A673 (cell line): ENCODE results near the gene STX4. TPM values are rescaled to one million over a fixed set of nuclear protein-coding genes. Genes with fewer than 3 reads are reported as not detected.

Experiments used
- Bru-seq: library from RNA; stranded (reverse); fragments of 400-500 nt; gene quantifications from one replicate; lab custom pipeline; 2021; lab: Mats Ljungman, UMichigan
- BruChase-seq, 2 experiments: library from RNA; stranded (reverse); fragments of 400-500 nt; gene quantifications; one replicate each; lab custom pipeline; 2021; lab: Mats Ljungman, UMichigan
- BruUV-seq: library from RNA; stranded (reverse); fragments of 400-500 nt; replicated peaks from 2 replicates; lab custom pipeline; 2021; lab: Mats Ljungman, UMichigan
- CTCF ChIA-PET: fragments of 300-600 bp; sonication (Branson Sonifier 250); formaldehyde crosslinking; loops from one replicate; lab custom pipeline; 2022; ENCODE audit warnings: antibody characterized with exemption; lab: Charles Lee
- POLR2A ChIA-PET: fragments of 300-600 bp; sonication (Branson Sonifier 250); formaldehyde crosslinking; loops from one replicate; lab custom pipeline; 2022; ENCODE audit warnings: antibody characterized with exemption; ENCODE audit not compliant: low non-redundant PET; lab: Charles Lee
- DNase-seq: peaks from one replicate; pipeline ENCODE4 v3.0.0-alpha.2; 2015; ENCODE audit warnings: low spot score
- H3K27ac ChIP-seq: fragments of 200-600 bp; sonication (generic); 2 replicates; pipeline ENCODE4 v1.5.1; 2016; ENCODE audit warnings: mixed run types, low read depth, mild to moderate bottlenecking, mixed read lengths, antibody characterized with exemption, low read length; ENCODE audit not compliant: poor library complexity, severe bottlenecking
- H3K27me3 ChIP-seq: fragments of 200-600 bp; sonication (generic); replicated peaks from 2 replicates; pipeline ENCODE4 v1.6.1; 2017; ENCODE audit warnings: mixed run types, low read depth, mild to moderate bottlenecking, mixed read lengths, antibody characterized with exemption, low read length; ENCODE audit not compliant: insufficient read depth, poor library complexity
- H3K36me3 ChIP-seq: fragments of 200-600 bp; sonication (generic); 2 replicates; pipeline ENCODE4 v1.6.1; 2016; ENCODE audit warnings: mixed run types, mild to moderate bottlenecking, mixed read lengths, antibody characterized with exemption, low read length; ENCODE audit not compliant: insufficient read depth, poor library complexity, severe bottlenecking
- H3K4me1 ChIP-seq: fragments of 200-600 bp; sonication (generic); 2 replicates; pipeline ENCODE4 v1.6.1; 2017; ENCODE audit warnings: mixed run types, mild to moderate bottlenecking, mixed read lengths, antibody characterized with exemption, low read length; ENCODE audit not compliant: insufficient read depth, poor library complexity, severe bottlenecking
- H3K4me3 ChIP-seq: fragments of 200-600 bp; sonication (generic); 2 replicates; pipeline ENCODE4 v1.5.1; 2016; ENCODE audit warnings: low read depth, mixed run types, mild to moderate bottlenecking, mixed read lengths, low read length; ENCODE audit not compliant: poor library complexity, severe bottlenecking
- H3K9me3 ChIP-seq: fragments of 200-600 bp; sonication (generic); 2 replicates; pipeline ENCODE4 v1.6.1; 2016; ENCODE audit warnings: mixed run types, low read depth, mild to moderate bottlenecking, mixed read lengths, antibody characterized with exemption, low read length; ENCODE audit not compliant: poor library complexity, severe bottlenecking
- EZH2 ChIP-seq: fragments of 200-600 bp; sonication (generic); IDR thresholded peaks from 2 replicates; pipeline ENCODE4 v1.6.1; 2017; ENCODE audit warnings: borderline replicate concordance, low read depth, mild to moderate bottlenecking, mixed read lengths, antibody characterized with exemption, low read length; ENCODE audit not compliant: poor library complexity, severe bottlenecking
- intact Hi-C: fragments of 100-400 bp; cut with micrococcal nuclease; formaldehyde crosslinking; loops from one replicate; pipeline ENCODE4 v1.10.0; 2022; ENCODE audit not compliant: unreplicated experiment
- long read RNA-seq: library from polyadenylated mRNA; stranded (forward); transcript quantifications from one replicate; pipeline ENCODE4 v2.0.0, GENCODE V29; 2022
- total RNA-seq: library from RNA; stranded (reverse); gene quantifications from 2 replicates; pipeline ENCODE4 v1.2.3, GENCODE V29; 2021
- TF ChIP-seq, protein P1 (sequence below): fragments of 300-800, 200-600 bp; sonication (generic); conservative IDR thresholded peaks from 2 replicates; pipeline ENCODE4 v1.5.1; 2017; ENCODE audit warnings: low read depth, mild to moderate bottlenecking, antibody characterized with exemption, low read length, moderate library complexity, mixed read lengths

Gene STX4, protein sequence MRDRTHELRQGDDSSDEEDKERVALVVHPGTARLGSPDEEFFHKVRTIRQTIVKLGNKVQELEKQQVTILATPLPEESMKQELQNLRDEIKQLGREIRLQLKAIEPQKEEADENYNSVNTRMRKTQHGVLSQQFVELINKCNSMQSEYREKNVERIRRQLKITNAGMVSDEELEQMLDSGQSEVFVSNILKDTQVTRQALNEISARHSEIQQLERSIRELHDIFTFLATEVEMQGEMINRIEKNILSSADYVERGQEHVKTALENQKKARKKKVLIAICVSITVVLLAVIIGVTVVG
- total RNA-seq, result 31.2 and 35.1 TPM in 2 replicates
- Bru-seq, nascent RNA, result percentile 57 among the genes with signal in this experiment
- BruChase-seq, experiment 1, labeled RNA remaining after a 2-hour chase, result percentile 68 among the genes with signal in this experiment
- BruChase-seq, experiment 2, labeled RNA remaining after a 6-hour chase, result percentile 77 among the genes with signal in this experiment
- long read RNA-seq, partial matches to known transcripts, result 0 of 6 reads
- long read RNA-seq, other reads (novel, unspliced or antisense), result 2 of 6 reads

DNA sequence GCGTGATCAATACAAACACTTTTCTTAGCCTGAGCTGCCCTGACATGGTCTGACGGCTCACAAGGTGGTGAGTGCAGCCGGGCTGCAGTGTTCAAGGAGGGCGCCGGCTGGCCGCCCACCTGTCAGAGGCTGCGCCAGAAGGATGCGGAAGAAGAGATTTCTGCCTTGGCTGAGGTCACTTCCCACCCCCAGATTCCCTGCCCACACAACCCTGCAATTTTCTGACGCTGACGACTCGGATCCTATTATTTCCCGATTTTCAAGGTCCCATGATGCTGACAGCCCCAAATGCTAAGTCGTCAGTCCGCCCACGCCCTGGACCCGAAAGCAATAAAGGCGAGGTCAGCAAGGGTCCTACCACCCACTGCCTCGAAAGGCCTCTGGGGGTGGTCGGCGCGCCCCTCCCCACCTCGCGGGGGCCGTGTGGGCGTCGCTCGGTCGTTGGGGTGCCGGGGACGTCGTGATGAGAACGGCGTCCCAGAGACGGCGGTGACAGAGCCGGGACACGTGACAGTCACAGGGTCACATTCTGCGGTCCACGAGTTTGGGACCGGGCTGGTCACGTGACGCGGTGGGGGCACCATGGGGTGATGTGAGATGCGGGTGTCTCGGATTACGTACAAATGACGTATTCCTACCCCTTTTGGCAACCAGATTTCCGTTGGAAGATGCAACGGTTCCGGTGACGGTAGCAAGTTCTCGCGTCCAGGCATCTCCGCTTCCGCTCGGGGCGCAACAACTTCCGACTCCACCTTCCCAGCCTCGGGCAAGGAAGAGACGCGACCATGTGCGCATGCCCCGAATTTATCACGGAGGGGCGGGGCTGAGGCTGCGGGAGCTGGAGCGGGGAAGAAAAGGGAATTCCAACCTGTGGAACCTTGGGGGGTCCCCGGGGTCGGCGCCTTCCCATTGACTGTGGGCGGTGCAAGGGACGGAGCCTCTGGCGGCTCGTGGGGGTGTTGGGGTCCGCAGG is at the start of gene STX4:
TSS of gene STX4 (plus strand) at position 823 of the 973 bp plus-strand sequence. CDS start 248 bp downstream, outside the sequence.
- BruUV-seq, result TSS peak; percentile 79
- DNase-seq, result peak; percentile 98
- H3K27ac ChIP-seq, result peak within 1 kb of the TSS; percentile 83

DNA sequence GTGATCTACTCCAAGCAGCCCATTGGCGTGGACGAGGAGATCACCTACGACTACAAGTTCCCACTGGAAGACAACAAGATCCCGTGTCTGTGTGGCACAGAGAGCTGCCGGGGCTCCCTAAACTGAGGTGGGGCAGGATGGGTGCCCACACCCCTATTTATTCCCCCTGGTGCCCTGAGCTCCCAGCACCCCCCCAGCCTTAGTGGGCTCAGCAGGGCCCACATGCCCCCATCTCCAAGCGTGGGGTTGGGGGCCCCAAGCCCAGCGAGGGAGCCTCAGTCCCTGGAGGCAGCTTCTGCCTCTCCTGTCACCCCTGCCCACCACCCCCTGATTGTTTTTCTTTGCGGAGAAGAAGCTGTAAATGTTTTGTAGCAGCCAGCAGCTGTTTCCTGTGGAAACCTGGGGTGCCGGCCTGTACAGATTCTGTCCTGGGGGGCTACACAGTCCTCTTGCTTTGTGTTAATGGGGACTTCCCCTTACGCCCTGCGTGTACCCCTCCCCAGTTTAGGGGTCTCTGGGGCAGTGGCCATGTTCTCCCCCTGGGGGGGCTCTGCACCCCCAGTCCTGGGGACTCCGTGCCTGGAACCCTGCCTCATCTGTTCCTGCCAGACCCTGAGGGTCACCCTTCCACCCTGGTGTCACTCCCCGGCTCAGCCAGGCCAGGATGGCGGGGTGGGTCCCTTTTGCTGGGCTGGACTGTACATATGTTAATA is 49.3 kb upstream of the STX4 start:
- ChIA-PET CTCF (interaction anchor here (0.5 to 1.3 kb wide), 6 partner anchors 13 to 459 kb away, joined by 3 to 16 read pairs (median 4); partner anchors contain the start of gene ZNF843), POLR2A (interaction anchor here (0.6 kb wide), 1 partner anchor 108 kb away, joined by 3 read pairs; no protein-coding TSS in a partner anchor)
- Histone ChIP-seq H3K9me3 (no peaks in the 10 kb centered on the region), H3K4me3 (no peak overlapping the region), H3K27me3 (no peaks in the 10 kb centered on the region), H3K36me3 (peaks cover 14% of the 10 kb centered on the region), H3K27ac (no peak overlapping the region), H3K4me1 (no peaks in the 10 kb centered on the region)
- TF ChIP-seq, protein P1, sequence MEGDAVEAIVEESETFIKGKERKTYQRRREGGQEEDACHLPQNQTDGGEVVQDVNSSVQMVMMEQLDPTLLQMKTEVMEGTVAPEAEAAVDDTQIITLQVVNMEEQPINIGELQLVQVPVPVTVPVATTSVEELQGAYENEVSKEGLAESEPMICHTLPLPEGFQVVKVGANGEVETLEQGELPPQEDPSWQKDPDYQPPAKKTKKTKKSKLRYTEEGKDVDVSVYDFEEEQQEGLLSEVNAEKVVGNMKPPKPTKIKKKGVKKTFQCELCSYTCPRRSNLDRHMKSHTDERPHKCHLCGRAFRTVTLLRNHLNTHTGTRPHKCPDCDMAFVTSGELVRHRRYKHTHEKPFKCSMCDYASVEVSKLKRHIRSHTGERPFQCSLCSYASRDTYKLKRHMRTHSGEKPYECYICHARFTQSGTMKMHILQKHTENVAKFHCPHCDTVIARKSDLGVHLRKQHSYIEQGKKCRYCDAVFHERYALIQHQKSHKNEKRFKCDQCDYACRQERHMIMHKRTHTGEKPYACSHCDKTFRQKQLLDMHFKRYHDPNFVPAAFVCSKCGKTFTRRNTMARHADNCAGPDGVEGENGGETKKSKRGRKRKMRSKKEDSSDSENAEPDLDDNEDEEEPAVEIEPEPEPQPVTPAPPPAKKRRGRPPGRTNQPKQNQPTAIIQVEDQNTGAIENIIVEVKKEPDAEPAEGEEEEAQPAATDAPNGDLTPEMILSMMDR, result no peak
- no peak for TF ChIP-seq EZH2
- intact Hi-C loops, result loop anchor here (2.0 to 10.0 kb wide), 3 partner anchors 113 to 881 kb away; partner anchors contain the start of gene ZNF843
- TSS peak; percentile 59 for BruUV-seq
- no peak for DNase-seq

More for the DNA sequence above, at the start of gene STX4:
- H3K9me3 ChIP-seq, result no peaks in the 10 kb centered on the region
- peaks cover 7% of the 10 kb centered on the region for H3K4me1 ChIP-seq
- CTCF ChIA-PET, result interaction anchor here (0.7 kb wide), 1 partner anchor 26 kb away, joined by 3 read pairs; no protein-coding TSS in a partner anchor
- H3K27me3 ChIP-seq, result no peaks in the 10 kb centered on the region
- peak within 1 kb of the TSS; percentile 77 for H3K4me3 ChIP-seq
- no peaks in the 10 kb centered on the region for H3K36me3 ChIP-seq
- no peak for TF ChIP-seq EZH2
- TF ChIP-seq, protein P1, result no peak
- POLR2A ChIA-PET, result interaction anchor here (0.7 kb wide), 1 partner anchor 189 kb away, joined by 3 read pairs; no protein-coding TSS in a partner anchor
- intact Hi-C loops, result no loop called here
